SK-N-MC (cell line): ENCODE data around the gene RAB10.
"Not testable (repeated sequence)": the region's sequence is repeated elsewhere in the genome, so short reads cannot be mapped to it uniquely, and the experiment has no call there.

Experiments
- DNase-seq: peaks from one replicate; pipeline ENCODE4 v3.0.0-alpha.2; 2011; ENCODE audit warnings: low read depth, low spot score
- H3K27ac ChIP-seq: fragments of 200-600 bp; sonication (generic); 2 replicates; pipeline ENCODE4 v1.5.1; 2016; ENCODE audit warnings: mixed run types
- H3K36me3 ChIP-seq: fragments of 200-600 bp; sonication (generic); 2 replicates; pipeline ENCODE4 v1.6.1; 2017; ENCODE audit warnings: antibody characterized with exemption, low read length, mixed read lengths; ENCODE audit not compliant: insufficient read depth
- H3K4me3 ChIP-seq: fragments of 200-600 bp; sonication (generic); 2 replicates; pipeline ENCODE4 v1.5.1; 2016
- H3K9ac ChIP-seq: fragments of 200-600 bp; sonication (generic); 2 replicates; pipeline ENCODE4 v1.8.0; 2017; ENCODE audit warnings: mixed run types, mixed read lengths; ENCODE audit not compliant: insufficient read length
- H3K9me3 ChIP-seq: fragments of 200-600 bp; sonication (generic); 2 replicates; pipeline ENCODE4 v1.6.1; 2017; ENCODE audit warnings: low read depth, mild to moderate bottlenecking, antibody characterized with exemption, low read length, moderate library complexity, mixed read lengths
- EZH2 ChIP-seq: fragments of 200-600 bp; sonication (generic); IDR thresholded peaks from one replicate; pipeline ENCODE4 v1.6.1; 2017; ENCODE audit warnings: antibody characterized with exemption
- FOXP2 ChIP-seq: optimal IDR thresholded peaks from 2 replicates; pipeline ENCODE3; 2011; ENCODE audit warnings: mild to moderate bottlenecking, moderate library complexity; ENCODE audit not compliant: insufficient read depth; ENCODE audit errors: extremely low read length, control extremely low read depth
- POLR2AphosphoS5 ChIP-seq: IDR thresholded peaks from 2 replicates; pipeline ENCODE4 v1.6.1; 2012; ENCODE audit warnings: mild to moderate bottlenecking, low read depth, low read length, borderline replicate concordance

RAB10 gene

GRCh38 chr2:26011990-26012856 is 21.7 kb upstream of the RAB10 start:
- TF ChIP-seq EZH2, result no peak
- TF ChIP-seq POLR2AphosphoS5, result no peak
- no peak for TF ChIP-seq FOXP2
- H3K4me3 ChIP-seq, result peak overlapping the region; percentile 35
- peak overlapping the region; percentile 60; the same call in 1 of the 2 replicates for H3K27ac ChIP-seq
- no peak overlapping the region for H3K9ac ChIP-seq
- DNase-seq, result no peak
- H3K9me3 ChIP-seq, result no peaks in the 10 kb centered on the region; the same call in 1 of the 2 replicates
- no peaks in the 10 kb centered on the region for H3K36me3 ChIP-seq

GRCh38 chr2:26013668-26014067 is 20.2 kb upstream of the RAB10 start:
- no peak for DNase-seq
- no peak overlapping the region for H3K27ac ChIP-seq
- no peaks in the 10 kb centered on the region; the same call in 1 of the 2 replicates for H3K9me3 ChIP-seq
- no peak overlapping the region for H3K9ac ChIP-seq
- H3K4me3 ChIP-seq, result no peak overlapping the region
- H3K36me3 ChIP-seq, result no peaks in the 10 kb centered on the region
- no peak for TF ChIP-seq EZH2
- no peak for TF ChIP-seq POLR2AphosphoS5
- TF ChIP-seq FOXP2, result no peak

GRCh38 chr2:26016012-26016705 is 17.7 kb upstream of the RAB10 start:
- H3K36me3 ChIP-seq, result no peaks in the 10 kb centered on the region
- H3K4me3 ChIP-seq, result no peak overlapping the region
- H3K9me3 ChIP-seq, result no peaks in the 10 kb centered on the region
- no peak for DNase-seq
- H3K9ac ChIP-seq, result no peak overlapping the region
- H3K27ac ChIP-seq, result no peak overlapping the region
- no peak for TF ChIP-seq FOXP2

- not testable (repeated sequence) for H3K36me3 ChIP-seq, H3K9me3 ChIP-seq, DNase-seq, H3K27ac ChIP-seq, H3K9ac ChIP-seq, H3K4me3 ChIP-seq
Measured at GRCh38 chr2:26016706-26017045, 17.2 kb upstream of the RAB10 start.

- Histone ChIP-seq H3K9me3 (no peaks in the 10 kb centered on the region), H3K4me3 (no peak overlapping the region), H3K36me3 (no peaks in the 10 kb centered on the region), H3K27ac (no peak overlapping the region), H3K9ac (no peak overlapping the region)
- DNase-seq, result no peak
- TF ChIP-seq EZH2 (no peak), POLR2AphosphoS5 (no peak), FOXP2 (no peak)
Measured at GRCh38 chr2:26017464-26018183, 16.3 kb upstream of the RAB10 start.

GRCh38 chr2:26018184-26019055 is 15.5 kb upstream of the RAB10 start:
- Histone ChIP-seq H3K9ac (no peak overlapping the region), H3K9me3 (no peaks in the 10 kb centered on the region), H3K27ac (no peak overlapping the region), H3K4me3 (no peak overlapping the region), H3K36me3 (no peaks in the 10 kb centered on the region)
- no peak for DNase-seq
- TF ChIP-seq EZH2 (no peak), FOXP2 (no peak), POLR2AphosphoS5 (no peak)

GRCh38 chr2:26020231-26020640 is 13.6 kb upstream of the RAB10 start:
- no peak overlapping the region for H3K9ac ChIP-seq
- TF ChIP-seq EZH2 (no peak), FOXP2 (no peak), POLR2AphosphoS5 (no peak)
- H3K27ac ChIP-seq, result no peak overlapping the region
- H3K9me3 ChIP-seq, result no peaks in the 10 kb centered on the region
- H3K4me3 ChIP-seq, result no peak overlapping the region
- DNase-seq, result no peak
- no peaks in the 10 kb centered on the region for H3K36me3 ChIP-seq

- H3K9ac ChIP-seq, result no peak overlapping the region
- TF ChIP-seq POLR2AphosphoS5, result no peak
- TF ChIP-seq EZH2, result no peak
- TF ChIP-seq FOXP2, result no peak
- no peak for DNase-seq
Measured at GRCh38 chr2:26024260-26024659, 9.6 kb upstream of the RAB10 start.

More at GRCh38 chr2:26024260-26024659, 9.6 kb upstream of the RAB10 start:
- Histone ChIP-seq H3K27ac (no peak overlapping the region), H3K4me3 (no peak overlapping the region), H3K36me3 (no peaks in the 10 kb centered on the region), H3K9me3 (no peaks in the 10 kb centered on the region)
